ENCODE data around the gene SEC22A. TPM values are rescaled to one million over a fixed set of nuclear protein-coding genes. Genes with fewer than 3 reads are reported as not detected.

The SEC22A gene
- total and polyA plus RNA-seq, 2 of the 13 experiments (the other 11 are each of a cell fraction or from before 2014, with no cell fraction given) = 14.1 to 17.3 TPM

DNA sequence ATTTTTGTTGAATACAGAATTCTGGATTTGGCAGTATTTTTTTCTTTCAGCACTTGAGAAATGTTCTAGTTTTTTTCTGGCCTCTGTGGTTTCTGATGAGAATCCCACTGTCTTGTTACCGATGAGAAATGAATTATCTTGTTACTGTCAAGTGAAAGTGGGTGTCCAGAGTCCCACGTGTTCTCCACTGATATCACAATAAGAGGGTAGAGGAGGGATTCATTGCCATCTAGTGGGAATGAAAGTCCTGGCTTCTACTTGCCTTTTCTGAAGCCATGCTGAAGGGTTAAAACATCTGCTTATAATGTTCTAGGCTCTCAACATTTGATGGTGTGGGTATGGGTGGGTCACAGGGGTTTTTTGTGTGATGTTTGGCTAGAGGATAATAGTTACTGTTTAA is 66.1 kb downstream of the SEC22A start:
- H3K27me3 ChIP-seq (ENCODE audit: control insufficient read depth in 1 of 2, insufficient read depth in 2 of 2, low read length in 2 of 2) = no peaks in the 10 kb centered on the region
- no TSS peak for BruUV-seq (replicated peaks)
- ChIA-PET CTCF (ENCODE audit: low intra/inter-chr PET ratio, low total read pairs) (no interaction called here), POLR2A (no interaction called here)
- WGBS (ENCODE audit: low lambda C conversion rate) = 79% methylated on average over 2 of the region's 2 CpGs
- no peak overlapping the region for H3K9ac ChIP-seq (ENCODE audit: insufficient read depth, low read depth, low read length)
- H3K9me3 ChIP-seq (ENCODE audit: low read length) = no peaks in the 10 kb centered on the region
- 0 out of 5 replicates have a peak, but pooled peaks cover 0 to 5% of the 10 kb centered on the region in 2 experiments for H3K36me3 ChIP-seq (replicated peaks in 1 of 2; ENCODE audit: control insufficient read depth in 1 of 2, insufficient read depth in 2 of 2, low read length in 2 of 2)
- ATAC-seq (no peak), DNase-seq (ENCODE audit: low spot score) (no peak), FAIRE-seq (no peak)
- in situ Hi-C loops (cut with HindIII; ENCODE audit: extremely low pct_ligation_motif_present, low pct_unique_long_range_greater_than_20kb) = no loop called here
- no peak overlapping the region for H3K4me2 ChIP-seq (ENCODE audit: low read depth, low read length)
- no peak overlapping the region for H2AFZ ChIP-seq (ENCODE audit: low read length)
- H3K27ac ChIP-seq (ENCODE audit: extremely low read length, insufficient read depth, low read length) = no peak overlapping the region
- H3K4me3 ChIP-seq (replicated peaks in 1 of 3; ENCODE audit: insufficient read depth in 1 of 3, low read depth in 2 of 3, low read length in 3 of 3) = no peak overlapping the region
- H3K79me2 ChIP-seq (ENCODE audit: insufficient read depth, low read length) = no peaks in the 10 kb centered on the region
- H3K4me1 ChIP-seq (ENCODE audit: insufficient read depth, low read length) = peaks cover 11% of the 10 kb centered on the region; the same call in 1 of the 2 replicates
- intact Hi-C loops (cut with micrococcal nuclease; ENCODE audit: unreplicated experiment) = no loop called here
- TF ChIP-seq ZNF501 (CRISPR knock-in tag; IDR thresholded peaks at IDR 0.05) = no peak
- TF ChIP-seq TARDBP (CRISPR knock-in tag; IDR thresholded peaks at IDR 0.05) = no peak
- no peak for TF ChIP-seq CEBPG (CRISPR knock-in tag; IDR thresholded peaks at IDR 0.05)
- TF ChIP-seq HOXA5 (CRISPR knock-in tag; IDR thresholded peaks at IDR 0.05) = no peak
- TF ChIP-seq MYC (CRISPR knock-in tag; IDR thresholded peaks at IDR 0.05; ENCODE audit: borderline replicate concordance) = no peak
- TF ChIP-seq IRF2 (CRISPR knock-in tag; IDR thresholded peaks at IDR 0.05) = no peak
- H4K20me1 ChIP-seq (ENCODE audit: insufficient read depth, low read length) = no peaks in the 10 kb centered on the region

DNA sequence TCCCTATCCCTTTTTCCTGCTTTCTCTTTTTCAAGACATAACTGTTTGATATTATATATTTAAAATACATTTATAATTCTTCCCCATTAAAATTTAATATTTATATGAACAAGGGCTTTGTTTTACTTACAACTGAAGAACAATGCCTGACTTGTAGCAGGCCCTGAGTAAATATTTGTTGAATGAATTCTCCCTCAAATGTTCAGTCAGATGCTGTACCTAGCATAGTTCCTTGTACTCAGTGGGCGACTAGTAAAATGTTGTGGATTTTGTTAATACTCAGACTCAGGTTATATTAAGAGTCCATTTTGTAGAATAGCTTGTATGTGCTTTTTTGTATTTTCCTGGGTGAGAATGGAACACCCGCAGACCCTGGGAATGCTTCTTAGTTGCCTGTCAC is 69.1 kb downstream of the SEC22A start:
- POLR2A ChIA-PET = no interaction called here
- Histone ChIP-seq H3K27me3 (ENCODE audit: control insufficient read depth in 1 of 2, insufficient read depth in 2 of 2, low read length in 2 of 2) (no peaks in the 10 kb centered on the region), H3K79me2 (ENCODE audit: insufficient read depth, low read length) (no peaks in the 10 kb centered on the region), H3K4me3 (replicated peaks in 1 of 3; ENCODE audit: insufficient read depth in 1 of 3, low read depth in 2 of 3, low read length in 3 of 3) (no peak overlapping the region), H3K9ac (ENCODE audit: insufficient read depth, low read depth, low read length) (no peak overlapping the region), H3K4me1 (ENCODE audit: insufficient read depth, low read length) (peaks cover 11% of the 10 kb centered on the region; the same call in 1 of the 2 replicates), H4K20me1 (ENCODE audit: insufficient read depth, low read length) (no peaks in the 10 kb centered on the region), H3K4me2 (ENCODE audit: low read depth, low read length) (no peak overlapping the region), H3K36me3 (replicated peaks in 1 of 2; ENCODE audit: control insufficient read depth in 1 of 2, insufficient read depth in 2 of 2, low read length in 2 of 2) (0 out of 5 replicates have a peak, but pooled peaks cover 0 to 5% of the 10 kb centered on the region in 2 experiments), H3K27ac (ENCODE audit: extremely low read length, insufficient read depth, low read length) (no peak overlapping the region), H2AFZ (ENCODE audit: low read length) (no peak overlapping the region), H3K9me3 (ENCODE audit: low read length) (no peaks in the 10 kb centered on the region)
- intact Hi-C loops (cut with micrococcal nuclease; ENCODE audit: unreplicated experiment) (no loop called here), in situ Hi-C loops (cut with HindIII; ENCODE audit: extremely low pct_ligation_motif_present, low pct_unique_long_range_greater_than_20kb) (no loop called here)
- TF ChIP-seq NFYC (CRISPR knock-in tag; IDR thresholded peaks at IDR 0.05) (no peak), ZNF891 (CRISPR knock-in tag; IDR thresholded peaks at IDR 0.05) (no peak), SOX5 (CRISPR knock-in tag; IDR thresholded peaks at IDR 0.05; ENCODE audit: borderline replicate concordance) (peak; percentile 68; the same call in 1 of the 2 replicates), IKZF1 (IDR thresholded peaks at IDR 0.05) (no peak), SOX13 (IDR thresholded peaks at IDR 0.05) (no peak), SOX13 (CRISPR knock-in tag; conservative IDR thresholded peaks at IDR 0.05 in 1 of 2, IDR thresholded peaks at IDR 0.05 in 1 of 2) (peak in 1 of 2 experiments; percentile 80; a peak in 2 of 4 replicates), FOXA3 (CRISPR knock-in tag; IDR thresholded peaks at IDR 0.05) (0 out of 2 replicates have a peak, but pooled peaks have one; percentile 26), ZNF790 (CRISPR knock-in tag; IDR thresholded peaks at IDR 0.05; ENCODE audit: borderline replicate concordance) (no peak), YEATS2 (CRISPR knock-in tag; IDR thresholded peaks at IDR 0.05; ENCODE audit: borderline replicate concordance) (no peak), GATAD2A (CRISPR knock-in tag; IDR thresholded peaks at IDR 0.05) (0 out of 2 replicates have a peak, but pooled peaks have one; percentile 18)
- TF ChIP-seq, protein P1, sequence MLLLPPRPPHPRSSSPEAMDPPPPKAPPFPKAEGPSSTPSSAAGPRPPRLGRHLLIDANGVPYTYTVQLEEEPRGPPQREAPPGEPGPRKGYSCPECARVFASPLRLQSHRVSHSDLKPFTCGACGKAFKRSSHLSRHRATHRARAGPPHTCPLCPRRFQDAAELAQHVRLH (CRISPR knock-in tag; IDR thresholded peaks at IDR 0.05; ENCODE audit: borderline replicate concordance, low read depth) = no peak
- TF ChIP-seq, protein P2, sequence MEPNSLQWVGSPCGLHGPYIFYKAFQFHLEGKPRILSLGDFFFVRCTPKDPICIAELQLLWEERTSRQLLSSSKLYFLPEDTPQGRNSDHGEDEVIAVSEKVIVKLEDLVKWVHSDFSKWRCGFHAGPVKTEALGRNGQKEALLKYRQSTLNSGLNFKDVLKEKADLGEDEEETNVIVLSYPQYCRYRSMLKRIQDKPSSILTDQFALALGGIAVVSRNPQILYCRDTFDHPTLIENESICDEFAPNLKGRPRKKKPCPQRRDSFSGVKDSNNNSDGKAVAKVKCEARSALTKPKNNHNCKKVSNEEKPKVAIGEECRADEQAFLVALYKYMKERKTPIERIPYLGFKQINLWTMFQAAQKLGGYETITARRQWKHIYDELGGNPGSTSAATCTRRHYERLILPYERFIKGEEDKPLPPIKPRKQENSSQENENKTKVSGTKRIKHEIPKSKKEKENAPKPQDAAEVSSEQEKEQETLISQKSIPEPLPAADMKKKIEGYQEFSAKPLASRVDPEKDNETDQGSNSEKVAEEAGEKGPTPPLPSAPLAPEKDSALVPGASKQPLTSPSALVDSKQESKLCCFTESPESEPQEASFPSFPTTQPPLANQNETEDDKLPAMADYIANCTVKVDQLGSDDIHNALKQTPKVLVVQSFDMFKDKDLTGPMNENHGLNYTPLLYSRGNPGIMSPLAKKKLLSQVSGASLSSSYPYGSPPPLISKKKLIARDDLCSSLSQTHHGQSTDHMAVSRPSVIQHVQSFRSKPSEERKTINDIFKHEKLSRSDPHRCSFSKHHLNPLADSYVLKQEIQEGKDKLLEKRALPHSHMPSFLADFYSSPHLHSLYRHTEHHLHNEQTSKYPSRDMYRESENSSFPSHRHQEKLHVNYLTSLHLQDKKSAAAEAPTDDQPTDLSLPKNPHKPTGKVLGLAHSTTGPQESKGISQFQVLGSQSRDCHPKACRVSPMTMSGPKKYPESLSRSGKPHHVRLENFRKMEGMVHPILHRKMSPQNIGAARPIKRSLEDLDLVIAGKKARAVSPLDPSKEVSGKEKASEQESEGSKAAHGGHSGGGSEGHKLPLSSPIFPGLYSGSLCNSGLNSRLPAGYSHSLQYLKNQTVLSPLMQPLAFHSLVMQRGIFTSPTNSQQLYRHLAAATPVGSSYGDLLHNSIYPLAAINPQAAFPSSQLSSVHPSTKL (CRISPR knock-in tag; IDR thresholded peaks at IDR 0.05) = 0 out of 2 replicates have a peak, but pooled peaks have one; percentile 22
- DNase-seq (ENCODE audit: low spot score) (peak; percentile 54), ATAC-seq (peak; percentile 46; the same call in 2 of the 3 replicates), FAIRE-seq (no peak)
- WGBS (ENCODE audit: low lambda C conversion rate) = 71% methylated on average over 2 of the region's 2 CpGs
- BruUV-seq (replicated peaks) = no TSS peak
- CTCF ChIA-PET (ENCODE audit: low intra/inter-chr PET ratio, low total read pairs) = no interaction called here
